Activated naive CD8-positive, alpha-beta T cell treated with anti-CD3 and anti-CD28 coated beads, Interleukin-2, amount 10 ng/mL, durations not matched to agents 7 days and 5 days (primary cell): Measurements from ENCODE around the gene OLFML2A. TPM values are rescaled to one million over a fixed set of nuclear protein-coding genes. Genes with fewer than 3 reads are reported as not detected.

Experiments used
- ATAC-seq: fragments of 150-1000 bp; cut with Tn5 transposase; one replicate; pipeline ENCODE4 v1.10.0; 2021; ENCODE audit warnings: low read depth, moderate library complexity
- POLR2A ChIA-PET: fragments of 350-600 bp; sonication (Branson Sonifier 250); formaldehyde crosslinking; loops from one replicate; lab custom pipeline; 2021; ENCODE audit warnings: antibody characterized with exemption; lab: Charles Lee
- DNase-seq: peaks from one replicate; pipeline ENCODE4 v3.0.0; 2021
- H3K27ac Mint-ChIP-seq: one replicate; pipeline ENCODE4 v1.8.0; 2022; ENCODE audit warnings: mild to moderate bottlenecking, mixed read lengths
- H3K27me3 Mint-ChIP-seq: one replicate; pipeline ENCODE4 v1.8.0; 2022; ENCODE audit warnings: mild to moderate bottlenecking, moderate library complexity, mixed read lengths
- H3K36me3 Mint-ChIP-seq: one replicate; pipeline ENCODE4 v1.8.0; 2021; ENCODE audit warnings: mild to moderate bottlenecking, mixed read lengths
- H3K4me1 Mint-ChIP-seq: one replicate; pipeline ENCODE4 v1.8.0; 2021; ENCODE audit warnings: mixed read lengths
- H3K4me3 Mint-ChIP-seq: one replicate; pipeline ENCODE4 v1.8.0; 2022; ENCODE audit warnings: mild to moderate bottlenecking, moderate library complexity, mixed read lengths
- H3K9me3 Mint-ChIP-seq: one replicate; pipeline ENCODE4 v1.8.0; 2021; ENCODE audit warnings: mixed read lengths
- total RNA-seq, 2 experiments: library from RNA; stranded (reverse); gene quantifications; one replicate each; pipeline ENCODE4 v1.2.3, GENCODE V29; 2021

OLFML2A gene
- total RNA-seq, 2 experiments from 2014 or later = not detected

- DNase-seq (no peak), ATAC-seq (no peak)
- H3K9me3 Mint-ChIP-seq = no peaks in the 10 kb centered on the region
- H3K36me3 Mint-ChIP-seq = no peaks in the 10 kb centered on the region
- POLR2A ChIA-PET = no interaction called here
- H3K27ac Mint-ChIP-seq = no peak overlapping the region
- no peak overlapping the region for H3K4me3 Mint-ChIP-seq
- peaks cover 3% of the 10 kb centered on the region for H3K4me1 Mint-ChIP-seq
- peaks cover 28% of the 10 kb centered on the region for H3K27me3 Mint-ChIP-seq
Measured at GRCh38 chr9:124788542-124789217, 11.7 kb downstream of the OLFML2A start.

- POLR2A ChIA-PET = no interaction called here
- Mint-ChIP-seq H3K27ac (no peak overlapping the region), H3K9me3 (no peaks in the 10 kb centered on the region), H3K4me3 (no peak overlapping the region), H3K36me3 (no peaks in the 10 kb centered on the region), H3K27me3 (peaks cover 30% of the 10 kb centered on the region), H3K4me1 (peaks cover 3% of the 10 kb centered on the region)
- DNase-seq = no peak
- no peak for ATAC-seq
Measured at GRCh38 chr9:124789531-124789930, 12.6 kb downstream of the OLFML2A start.

GRCh38 chr9:124790301-124790700, 13.4 kb downstream of the OLFML2A start:
- ATAC-seq (no peak), DNase-seq (no peak)
- no peaks in the 10 kb centered on the region for H3K36me3 Mint-ChIP-seq
- POLR2A ChIA-PET = no interaction called here
- H3K9me3 Mint-ChIP-seq = no peaks in the 10 kb centered on the region
- peaks cover 30% of the 10 kb centered on the region for H3K27me3 Mint-ChIP-seq
- no peak overlapping the region for H3K27ac Mint-ChIP-seq
- H3K4me1 Mint-ChIP-seq = peaks cover 3% of the 10 kb centered on the region
- no peak overlapping the region for H3K4me3 Mint-ChIP-seq

GRCh38 chr9:124790801-124791505, 14.0 kb downstream of the OLFML2A start:
- H3K4me3 Mint-ChIP-seq = no peak overlapping the region
- ATAC-seq (no peak), DNase-seq (no peak)
- no peaks in the 10 kb centered on the region for H3K9me3 Mint-ChIP-seq
- H3K27me3 Mint-ChIP-seq = peaks cover 30% of the 10 kb centered on the region
- POLR2A ChIA-PET = no interaction called here
- no peak overlapping the region for H3K27ac Mint-ChIP-seq
- peaks cover 3% of the 10 kb centered on the region for H3K4me1 Mint-ChIP-seq
- H3K36me3 Mint-ChIP-seq = no peaks in the 10 kb centered on the region

GRCh38 chr9:124792257-124793014, 15.5 kb downstream of the OLFML2A start:
- no peaks in the 10 kb centered on the region for H3K9me3 Mint-ChIP-seq
- H3K36me3 Mint-ChIP-seq = no peaks in the 10 kb centered on the region
- no peak for DNase-seq
- H3K27ac Mint-ChIP-seq = no peak overlapping the region
- peaks cover 3% of the 10 kb centered on the region for H3K4me1 Mint-ChIP-seq
- H3K27me3 Mint-ChIP-seq = peaks cover 33% of the 10 kb centered on the region
- H3K4me3 Mint-ChIP-seq = no peak overlapping the region
- ATAC-seq = no peak
- POLR2A ChIA-PET = no interaction called here

GRCh38 chr9:124793015-124793541, 16.1 kb downstream of the OLFML2A start:
- no peak for ATAC-seq
- Mint-ChIP-seq H3K4me1 (peaks cover 3% of the 10 kb centered on the region), H3K36me3 (no peaks in the 10 kb centered on the region), H3K27ac (no peak overlapping the region), H3K4me3 (no peak overlapping the region), H3K9me3 (no peaks in the 10 kb centered on the region), H3K27me3 (peaks cover 30% of the 10 kb centered on the region)
- POLR2A ChIA-PET = no interaction called here
- no peak for DNase-seq

- Mint-ChIP-seq H3K27me3 (peaks cover 23% of the 10 kb centered on the region), H3K27ac (no peak overlapping the region), H3K36me3 (no peaks in the 10 kb centered on the region), H3K9me3 (no peaks in the 10 kb centered on the region), H3K4me1 (peaks cover 3% of the 10 kb centered on the region), H3K4me3 (no peak overlapping the region)
- POLR2A ChIA-PET = no interaction called here
- ATAC-seq = no peak
- no peak for DNase-seq
Measured at GRCh38 chr9:124794902-124795491, 18.1 kb downstream of the OLFML2A start.

- no peaks in the 10 kb centered on the region for H3K36me3 Mint-ChIP-seq
- DNase-seq = no peak
- ATAC-seq = no peak
- H3K27ac Mint-ChIP-seq = no peak overlapping the region
- peaks cover 23% of the 10 kb centered on the region for H3K27me3 Mint-ChIP-seq
- peaks cover 2% of the 10 kb centered on the region for H3K4me1 Mint-ChIP-seq
- no peak overlapping the region for H3K4me3 Mint-ChIP-seq
- POLR2A ChIA-PET = interaction anchor here (1.4 kb wide), 1 partner anchor 911 kb away, joined by 3 read pairs; the partner anchor contains the start of gene MAPKAP1
- no peaks in the 10 kb centered on the region for H3K9me3 Mint-ChIP-seq
Measured at GRCh38 chr9:124795881-124796431, 19.0 kb downstream of the OLFML2A start.

GRCh38 chr9:124797343-124798103, 20.6 kb downstream of the OLFML2A start:
- Mint-ChIP-seq H3K4me3 (no peak overlapping the region), H3K36me3 (no peaks in the 10 kb centered on the region), H3K9me3 (no peaks in the 10 kb centered on the region), H3K4me1 (no peaks in the 10 kb centered on the region), H3K27ac (no peak overlapping the region), H3K27me3 (peaks cover 19% of the 10 kb centered on the region)
- POLR2A ChIA-PET = interaction anchor here (1.4 kb wide), 1 partner anchor 910 kb away, joined by 3 read pairs; the partner anchor contains the start of gene MAPKAP1
- ATAC-seq (no peak), DNase-seq (no peak)

GRCh38 chr9:124799274-124800006, 22.5 kb downstream of the OLFML2A start:
- POLR2A ChIA-PET = no interaction called here
- peaks cover 14% of the 10 kb centered on the region for H3K27me3 Mint-ChIP-seq

GRCh38 chr9:124800306-124801259, 23.6 kb downstream of the OLFML2A start:
- Mint-ChIP-seq H3K27ac (no peak overlapping the region), H3K9me3 (no peaks in the 10 kb centered on the region), H3K4me3 (no peak overlapping the region), H3K4me1 (no peaks in the 10 kb centered on the region), H3K36me3 (no peaks in the 10 kb centered on the region), H3K27me3 (peaks cover 14% of the 10 kb centered on the region)
- ATAC-seq = no peak
- POLR2A ChIA-PET = no interaction called here
- no peak for DNase-seq

More at GRCh38 chr9:124799274-124800006, 22.5 kb downstream of the OLFML2A start:
- Mint-ChIP-seq H3K9me3 (no peaks in the 10 kb centered on the region), H3K4me1 (no peaks in the 10 kb centered on the region), H3K36me3 (no peaks in the 10 kb centered on the region), H3K4me3 (no peak overlapping the region), H3K27ac (no peak overlapping the region)
- no peak for DNase-seq
- ATAC-seq = no peak
